ENCODE results near the gene REV1. TPM values are rescaled to one million over a fixed set of nuclear protein-coding genes. Genes with fewer than 3 reads are reported as not detected.

The REV1 gene
- polyA plus RNA-seq, 1 experiment = 17.9 TPM

DNA sequence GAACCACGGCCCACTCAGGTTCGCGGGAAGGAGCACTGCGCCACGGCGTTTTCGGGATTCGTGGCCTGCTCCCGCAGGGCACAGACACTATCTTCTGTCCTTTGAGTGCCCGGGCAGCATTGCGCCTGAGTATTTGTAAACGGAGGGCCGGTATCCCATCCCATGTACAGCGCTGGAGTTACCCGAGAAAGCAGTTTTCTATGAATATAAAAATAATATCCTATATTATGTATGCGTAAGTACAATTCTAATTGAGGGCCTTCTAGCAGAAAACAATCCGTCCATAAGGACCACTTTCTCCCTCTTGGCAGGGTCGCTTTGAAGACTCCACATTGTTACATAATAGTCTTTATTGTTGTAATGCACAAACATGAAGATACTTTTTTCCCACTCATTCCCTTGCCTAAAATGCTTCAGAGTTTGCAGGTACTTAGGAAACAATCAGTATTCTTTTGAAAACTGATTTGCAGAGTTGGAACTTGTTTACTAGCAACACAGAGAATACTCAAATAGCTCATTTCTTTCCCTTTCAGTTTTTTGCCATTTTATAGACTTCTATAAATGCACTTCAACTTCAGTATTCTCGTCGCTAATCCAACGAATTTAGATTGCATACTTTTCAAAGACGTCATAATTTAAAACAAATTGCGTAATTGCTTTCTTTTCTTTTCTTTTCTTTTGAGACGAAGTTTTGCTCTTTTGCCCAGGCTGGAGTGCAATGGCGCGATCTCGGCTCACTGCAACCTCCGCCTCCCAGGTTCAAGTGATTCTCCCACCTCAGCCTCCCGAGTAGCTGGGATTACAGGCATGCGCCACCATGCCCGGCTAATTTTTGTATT lies 1.0 kb upstream of the REV1 start:
- no peaks in the 10 kb centered on the region for H3K36me3 ChIP-seq (ENCODE audit: control insufficient read depth, insufficient read depth, low read length)
- ChIA-PET CTCF (interaction anchor here (0.7 to 1.0 kb wide), 6 partner anchors 12 to 154 kb away, joined by 3 to 16 read pairs (median 3); partner anchors contain the start of genes EIF5B and TXNDC9), POLR2A (interaction anchor here (0.6 to 1.1 kb wide), 2 partner anchors 155 to 305 kb away, joined by 3 to 4 read pairs; partner anchors contain the start of gene TXNDC9)
- H3K27me3 ChIP-seq (ENCODE audit: control insufficient read depth, insufficient read depth, low read length) = no peaks in the 10 kb centered on the region
- peak overlapping the region; percentile 76 for H3K4me3 ChIP-seq (ENCODE audit: low read depth, low read length)
- TF ChIP-seq, protein P1, sequence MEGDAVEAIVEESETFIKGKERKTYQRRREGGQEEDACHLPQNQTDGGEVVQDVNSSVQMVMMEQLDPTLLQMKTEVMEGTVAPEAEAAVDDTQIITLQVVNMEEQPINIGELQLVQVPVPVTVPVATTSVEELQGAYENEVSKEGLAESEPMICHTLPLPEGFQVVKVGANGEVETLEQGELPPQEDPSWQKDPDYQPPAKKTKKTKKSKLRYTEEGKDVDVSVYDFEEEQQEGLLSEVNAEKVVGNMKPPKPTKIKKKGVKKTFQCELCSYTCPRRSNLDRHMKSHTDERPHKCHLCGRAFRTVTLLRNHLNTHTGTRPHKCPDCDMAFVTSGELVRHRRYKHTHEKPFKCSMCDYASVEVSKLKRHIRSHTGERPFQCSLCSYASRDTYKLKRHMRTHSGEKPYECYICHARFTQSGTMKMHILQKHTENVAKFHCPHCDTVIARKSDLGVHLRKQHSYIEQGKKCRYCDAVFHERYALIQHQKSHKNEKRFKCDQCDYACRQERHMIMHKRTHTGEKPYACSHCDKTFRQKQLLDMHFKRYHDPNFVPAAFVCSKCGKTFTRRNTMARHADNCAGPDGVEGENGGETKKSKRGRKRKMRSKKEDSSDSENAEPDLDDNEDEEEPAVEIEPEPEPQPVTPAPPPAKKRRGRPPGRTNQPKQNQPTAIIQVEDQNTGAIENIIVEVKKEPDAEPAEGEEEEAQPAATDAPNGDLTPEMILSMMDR (IDR thresholded peaks at IDR 0.05; ENCODE audit: insufficient read depth, low read depth, low read length) = no peak
- DNase-seq (ENCODE audit: low read depth) = no peak

DNA sequence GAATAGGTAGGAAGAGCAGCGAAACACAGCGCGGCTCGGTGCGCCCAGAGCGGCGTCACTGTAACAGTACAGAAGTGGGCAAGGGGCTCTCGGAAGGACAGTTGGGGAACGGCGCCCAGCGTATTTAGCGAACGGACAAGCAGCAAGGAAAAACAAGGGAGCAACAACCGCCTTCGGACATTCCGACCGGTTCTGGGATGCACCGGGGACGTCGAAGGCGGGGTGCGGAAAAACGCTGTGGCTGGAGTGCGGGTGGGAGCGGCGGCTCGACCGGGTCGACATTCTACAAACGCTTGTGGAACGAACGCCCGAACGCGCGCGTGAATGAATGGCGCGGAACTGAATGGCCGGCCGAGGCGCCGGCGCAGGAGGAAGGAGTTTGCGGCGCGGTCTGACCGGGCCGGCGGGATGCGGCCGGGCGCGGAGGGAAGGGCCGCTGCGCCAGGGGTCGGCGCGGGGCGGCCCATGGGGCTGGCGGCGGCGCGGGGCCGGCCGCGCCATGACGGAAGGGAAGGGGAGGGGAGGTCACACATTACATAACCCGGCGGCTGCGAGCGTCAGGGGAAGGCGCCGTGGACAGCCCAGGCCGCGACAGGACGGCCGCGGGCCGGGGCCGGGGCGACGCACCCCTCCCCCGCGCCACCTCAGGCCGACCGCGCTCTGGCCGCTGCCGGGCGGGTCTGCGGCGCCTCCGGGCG lies 605 bp downstream of the REV1 start:
- ChIA-PET POLR2A (no interaction called here), CTCF (no interaction called here)
- DNase-seq (ENCODE audit: low read depth) = no peak
- peak overlapping the region; percentile 76 for H3K4me3 ChIP-seq (ENCODE audit: low read depth, low read length)
- H3K27me3 ChIP-seq (ENCODE audit: control insufficient read depth, insufficient read depth, low read length) = no peaks in the 10 kb centered on the region
- no peaks in the 10 kb centered on the region for H3K36me3 ChIP-seq (ENCODE audit: control insufficient read depth, insufficient read depth, low read length)
- TF ChIP-seq, protein P1 (IDR thresholded peaks at IDR 0.05; ENCODE audit: insufficient read depth, low read depth, low read length) = no peak

DNA sequence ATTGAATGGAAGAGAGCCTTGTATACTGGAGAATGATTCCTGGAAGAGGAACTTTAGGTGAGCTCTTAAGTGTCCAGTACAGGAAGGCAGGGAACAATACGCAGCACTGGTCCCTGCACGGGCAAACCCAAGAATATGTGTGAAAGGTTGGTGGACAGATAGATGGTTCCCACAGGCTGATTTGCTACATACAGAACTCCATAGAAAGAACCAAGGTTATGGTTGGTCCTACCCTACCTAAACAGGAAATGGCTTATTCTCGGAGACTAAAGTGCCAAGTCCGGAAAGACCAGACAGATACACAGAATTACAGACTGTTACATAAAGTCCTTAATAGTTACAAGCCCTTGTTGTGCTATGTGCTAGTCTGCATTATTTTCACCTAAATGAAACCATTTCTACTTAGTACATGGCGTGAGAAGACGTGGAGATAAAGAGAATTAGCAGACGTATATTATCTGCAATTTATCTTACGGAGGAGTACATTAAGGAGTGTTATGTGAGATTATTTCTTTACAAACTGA lies 1.2 kb downstream of the REV1 start:
- DNase-seq (ENCODE audit: low read depth) = no peak
- ChIA-PET POLR2A (no interaction called here), CTCF (no interaction called here)

DNA sequence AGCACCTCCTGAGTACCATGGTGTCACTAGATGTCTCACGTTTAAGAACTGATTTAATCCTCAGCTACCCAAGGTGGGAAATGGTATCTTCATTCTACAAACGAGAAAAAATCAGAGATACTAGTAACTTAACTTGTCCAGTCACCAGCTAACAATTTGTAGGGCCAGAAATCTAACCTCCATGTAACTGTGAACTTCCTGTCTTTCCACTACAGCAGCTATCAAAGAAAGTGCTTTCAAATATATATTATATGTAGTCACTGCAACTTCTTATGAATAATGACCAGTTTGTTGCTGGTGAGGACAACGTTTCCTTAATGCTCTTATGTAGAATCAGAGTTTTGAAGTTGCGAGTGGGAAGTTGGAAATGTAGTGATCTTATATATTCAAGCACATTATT lies 1.9 kb downstream of the REV1 start:
- no peaks in the 10 kb centered on the region for H3K36me3 ChIP-seq (ENCODE audit: control insufficient read depth, insufficient read depth, low read length)
- H3K4me3 ChIP-seq (ENCODE audit: low read depth, low read length) = no peak overlapping the region
- CTCF ChIA-PET = no interaction called here
- no peaks in the 10 kb centered on the region for H3K27me3 ChIP-seq (ENCODE audit: control insufficient read depth, insufficient read depth, low read length)
- no peak for DNase-seq (ENCODE audit: low read depth)
- POLR2A ChIA-PET = no interaction called here
- TF ChIP-seq, protein P1 (IDR thresholded peaks at IDR 0.05; ENCODE audit: insufficient read depth, low read depth, low read length) = no peak

More for the DNA sequence above, 1.2 kb downstream of the REV1 start:
- peak overlapping the region; percentile 76 for H3K4me3 ChIP-seq (ENCODE audit: low read depth, low read length)
- no peaks in the 10 kb centered on the region for H3K36me3 ChIP-seq (ENCODE audit: control insufficient read depth, insufficient read depth, low read length)
- TF ChIP-seq, protein P1 (IDR thresholded peaks at IDR 0.05; ENCODE audit: insufficient read depth, low read depth, low read length) = no peak
- H3K27me3 ChIP-seq (ENCODE audit: control insufficient read depth, insufficient read depth, low read length) = no peaks in the 10 kb centered on the region

DNA sequence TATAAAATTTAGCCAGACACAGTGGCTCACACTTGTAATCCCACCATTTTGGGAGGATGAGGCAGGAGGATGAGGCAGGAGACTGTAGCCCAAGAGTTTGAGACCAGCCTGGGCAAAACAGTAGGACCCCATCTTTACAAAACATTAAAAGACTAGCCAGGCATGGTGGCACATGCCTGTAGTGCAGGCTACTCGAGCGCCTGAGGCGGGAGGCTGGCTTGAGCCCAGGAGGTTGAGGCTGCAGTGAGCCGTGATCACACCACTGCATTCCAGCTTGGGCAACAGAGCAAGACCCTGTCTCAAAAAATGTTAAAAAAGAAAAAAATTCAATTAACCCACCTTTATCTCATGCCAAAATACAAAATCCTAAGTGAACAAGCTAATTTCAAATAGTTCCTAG lies 4.0 kb downstream of the REV1 start:
- TF ChIP-seq, protein P1 (IDR thresholded peaks at IDR 0.05; ENCODE audit: insufficient read depth, low read depth, low read length) = no peak
- Histone ChIP-seq H3K36me3 (ENCODE audit: control insufficient read depth, insufficient read depth, low read length) (no peaks in the 10 kb centered on the region), H3K4me3 (ENCODE audit: low read depth, low read length) (no peak overlapping the region), H3K27me3 (ENCODE audit: control insufficient read depth, insufficient read depth, low read length) (no peaks in the 10 kb centered on the region)
- POLR2A ChIA-PET = no interaction called here
- no peak for DNase-seq (ENCODE audit: low read depth)
- CTCF ChIA-PET = interaction anchor here (1.1 kb wide), 1 partner anchor 775 kb away, joined by 3 read pairs; no protein-coding TSS in a partner anchor

All from BJ (cell line).